GM12891 (cell line): ENCODE data around the gene CLN3.

ENCODE experiments used
- POLR2A ChIP-seq: IDR thresholded peaks from 2 replicates; pipeline ENCODE4 v1.6.1; 2011; ENCODE audit warnings: low read depth, low read length, control low read depth
- POLR2AphosphoS5 ChIP-seq: IDR thresholded peaks from 2 replicates; pipeline ENCODE4 v1.6.1; 2011; ENCODE audit warnings: low read depth, low read length, control low read depth
- SPI1 ChIP-seq: IDR thresholded peaks from 2 replicates; pipeline ENCODE4 v1.6.1; 2011; ENCODE audit warnings: low read depth, low read length, control low read depth

DNA sequence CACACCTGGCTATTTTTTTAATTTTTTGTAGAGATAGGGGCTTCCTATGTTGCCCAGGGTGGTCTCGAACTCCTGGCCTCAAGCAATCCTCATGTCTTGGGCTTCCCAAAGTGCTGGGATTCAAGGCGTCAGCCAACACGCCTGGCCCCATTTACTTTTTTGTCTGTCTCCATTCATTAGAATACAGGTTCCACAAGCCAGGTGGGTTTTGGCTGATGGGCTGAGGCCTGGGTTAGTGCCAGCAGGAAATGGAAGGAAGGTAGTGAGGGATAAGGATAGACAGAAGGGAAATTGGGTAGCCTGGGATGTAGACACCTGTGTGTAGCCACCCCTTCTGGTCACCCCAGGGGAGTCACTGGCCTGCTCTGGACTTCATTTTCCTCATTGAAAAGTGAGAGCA lies 19.2 kb upstream of the CLN3 start:
- TF ChIP-seq POLR2AphosphoS5: no peak
- no peak for TF ChIP-seq POLR2A
- TF ChIP-seq SPI1: no peak
